Dendritic cell treated with granulocyte-macrophage colony-stimulating factor and Interleukin-4, amounts not matched to agents 40 ng/mL and 50 ng/mL, for 4 days (primary cell): ENCODE results near the gene CALCOCO1.

Source experiments
- H3K27ac Mint-ChIP-seq: one replicate; pipeline ENCODE4 v1.8.0; 2022; ENCODE audit warnings: mild to moderate bottlenecking, mixed read lengths
- H3K27me3 Mint-ChIP-seq: one replicate; pipeline ENCODE4 v1.8.0; 2022; ENCODE audit warnings: mild to moderate bottlenecking, mixed read lengths
- H3K36me3 Mint-ChIP-seq: one replicate; pipeline ENCODE4 v1.8.0; 2022; ENCODE audit warnings: low read depth, mixed read lengths
- H3K4me1 Mint-ChIP-seq: one replicate; pipeline ENCODE4 v1.8.0; 2022; ENCODE audit warnings: low read depth, mixed read lengths
- H3K4me3 Mint-ChIP-seq: one replicate; pipeline ENCODE4 v1.8.0; 2022; ENCODE audit warnings: mild to moderate bottlenecking, moderate library complexity, mixed read lengths
- H3K9me3 Mint-ChIP-seq: one replicate; pipeline ENCODE4 v1.8.0; 2022; ENCODE audit warnings: mixed read lengths
- intact Hi-C: fragments of 100-400 bp; cut with micrococcal nuclease; formaldehyde crosslinking; loops from one replicate; pipeline ENCODE4 v1.15.0; 2022

The CALCOCO1 gene

DNA sequence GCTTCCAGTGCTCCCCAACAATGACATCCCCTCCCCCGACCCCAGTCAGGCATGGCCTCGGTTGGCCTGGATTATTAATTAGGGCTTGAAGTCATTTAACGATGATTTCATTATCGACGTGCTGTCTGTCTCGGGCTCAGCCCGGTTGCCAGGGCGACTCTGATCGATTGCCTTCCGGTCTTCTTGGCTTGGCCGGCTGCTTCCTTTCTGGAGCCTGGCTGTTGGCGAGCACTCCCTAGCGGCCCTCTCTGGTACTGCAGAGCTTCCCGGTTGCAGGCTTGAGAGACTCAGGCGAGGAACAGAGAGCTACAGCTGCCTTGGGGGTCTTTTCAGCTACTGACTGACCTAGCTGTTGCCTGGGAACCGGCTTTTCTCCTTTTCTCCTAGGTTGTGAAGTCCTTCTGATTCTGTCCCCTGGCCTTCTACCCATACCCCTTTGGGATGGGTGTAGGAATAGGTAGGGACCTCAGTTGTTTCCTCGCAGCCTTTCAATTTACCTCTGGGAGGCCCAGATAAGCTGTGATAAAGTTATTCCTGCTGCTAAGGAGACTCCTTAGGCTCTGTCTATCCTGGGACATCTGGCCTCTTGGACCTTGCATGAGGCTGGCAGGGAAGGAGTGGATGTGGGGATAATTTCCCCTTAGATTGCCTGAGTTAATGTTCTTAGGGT, 30.0 kb upstream of the CALCOCO1 start:
- intact Hi-C loops = no loop called here
- Mint-ChIP-seq H3K27me3 (peaks cover 48% of the 10 kb centered on the region), H3K4me3 (no peak overlapping the region), H3K4me1 (peaks cover 20% of the 10 kb centered on the region), H3K9me3 (no peaks in the 10 kb centered on the region), H3K36me3 (no peaks in the 10 kb centered on the region), H3K27ac (no peak overlapping the region)

DNA sequence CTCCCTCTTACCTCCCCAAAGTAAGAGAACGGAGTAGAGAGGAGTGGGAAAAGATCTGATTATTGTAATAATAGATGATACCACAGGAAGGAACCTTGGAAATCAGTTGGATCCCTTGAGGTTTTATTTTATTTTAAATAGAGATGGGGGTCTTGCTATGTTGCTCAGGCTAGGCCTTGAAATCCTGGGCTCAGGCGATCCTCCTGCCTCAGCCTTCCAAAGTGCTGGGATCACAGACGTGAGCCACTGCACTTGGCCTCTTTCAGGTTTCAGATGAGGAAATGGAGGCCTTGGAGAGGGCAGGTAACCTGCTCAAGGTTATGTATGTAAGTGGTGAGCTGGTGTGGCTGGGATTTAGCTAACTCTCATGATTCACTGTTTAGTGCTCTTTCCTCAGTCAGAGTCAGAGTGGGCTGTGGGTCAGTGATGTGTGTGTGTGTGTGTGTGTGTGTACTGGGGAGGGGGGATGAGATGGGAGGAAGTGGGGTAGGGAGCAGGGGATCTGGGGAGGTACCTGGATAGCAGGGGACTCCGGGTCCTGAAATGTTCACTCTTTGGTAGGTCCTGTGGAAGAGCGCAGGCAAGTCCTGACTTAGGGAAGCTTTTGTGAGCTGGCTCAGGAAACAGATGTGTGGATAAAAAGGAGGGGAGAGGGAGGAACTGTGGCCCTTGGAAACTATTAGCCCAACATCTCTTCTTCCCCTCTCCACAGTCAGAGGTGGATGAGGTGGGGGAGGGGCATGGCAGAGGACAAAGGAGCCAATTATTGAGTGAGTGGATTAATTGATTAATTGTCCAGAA, 29.2 kb upstream of the CALCOCO1 start:
- Mint-ChIP-seq H3K4me3 (no peak overlapping the region), H3K27me3 (peaks cover 45% of the 10 kb centered on the region), H3K4me1 (peaks cover 20% of the 10 kb centered on the region), H3K36me3 (no peaks in the 10 kb centered on the region), H3K9me3 (no peaks in the 10 kb centered on the region), H3K27ac (no peak overlapping the region)
- intact Hi-C loops = no loop called here

DNA sequence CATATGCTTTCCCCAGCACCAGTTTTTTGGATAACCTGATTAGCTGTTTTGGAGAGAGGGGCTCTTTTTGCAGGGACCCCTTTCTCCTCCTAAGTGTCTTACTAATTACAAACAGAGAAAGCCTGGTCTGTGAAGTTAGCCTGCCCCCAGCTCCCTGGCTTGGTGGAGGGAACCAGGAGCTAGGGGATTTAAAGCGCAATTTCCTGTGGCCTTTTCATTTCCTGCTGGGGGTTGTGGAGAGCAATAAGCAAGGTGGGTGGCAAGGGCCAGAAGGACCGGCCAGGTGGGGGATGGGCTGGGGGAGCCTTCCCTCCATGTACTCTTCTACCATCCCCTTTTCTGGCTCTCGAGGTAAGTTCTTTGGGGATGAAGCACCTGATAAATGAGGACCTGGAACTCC, 28.6 kb upstream of the CALCOCO1 start:
- Mint-ChIP-seq H3K27ac (no peak overlapping the region), H3K36me3 (no peaks in the 10 kb centered on the region), H3K27me3 (peaks cover 39% of the 10 kb centered on the region), H3K9me3 (no peaks in the 10 kb centered on the region), H3K4me3 (no peak overlapping the region), H3K4me1 (peaks cover 20% of the 10 kb centered on the region)
- intact Hi-C loops = no loop called here

DNA sequence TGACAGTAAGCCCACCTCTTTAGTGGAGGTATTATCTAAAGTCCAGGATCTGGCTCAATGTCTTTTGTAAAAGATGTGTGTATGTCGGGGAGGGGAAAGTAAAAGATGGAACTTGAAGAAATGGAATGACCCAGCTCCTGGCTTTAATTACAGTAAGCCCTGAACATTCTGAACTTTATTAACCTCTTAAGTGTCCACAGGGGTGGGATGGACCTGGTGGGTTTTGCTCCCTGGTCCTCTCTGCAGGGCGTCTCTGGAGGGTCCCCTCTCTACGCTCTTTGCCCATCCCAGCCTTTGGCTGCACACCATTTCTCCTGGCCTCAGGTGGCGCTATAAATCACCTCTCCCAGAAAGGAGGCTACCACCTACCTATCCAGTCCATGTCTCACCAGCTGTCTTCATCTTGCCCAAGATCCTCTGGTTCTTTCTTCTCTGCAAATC, 28.2 kb upstream of the CALCOCO1 start:
- no peaks in the 10 kb centered on the region for H3K9me3 Mint-ChIP-seq
- peaks cover 35% of the 10 kb centered on the region for H3K27me3 Mint-ChIP-seq
- intact Hi-C loops = no loop called here
- H3K27ac Mint-ChIP-seq = no peak overlapping the region
- no peak overlapping the region for H3K4me3 Mint-ChIP-seq
- peaks cover 20% of the 10 kb centered on the region for H3K4me1 Mint-ChIP-seq
- no peaks in the 10 kb centered on the region for H3K36me3 Mint-ChIP-seq

DNA sequence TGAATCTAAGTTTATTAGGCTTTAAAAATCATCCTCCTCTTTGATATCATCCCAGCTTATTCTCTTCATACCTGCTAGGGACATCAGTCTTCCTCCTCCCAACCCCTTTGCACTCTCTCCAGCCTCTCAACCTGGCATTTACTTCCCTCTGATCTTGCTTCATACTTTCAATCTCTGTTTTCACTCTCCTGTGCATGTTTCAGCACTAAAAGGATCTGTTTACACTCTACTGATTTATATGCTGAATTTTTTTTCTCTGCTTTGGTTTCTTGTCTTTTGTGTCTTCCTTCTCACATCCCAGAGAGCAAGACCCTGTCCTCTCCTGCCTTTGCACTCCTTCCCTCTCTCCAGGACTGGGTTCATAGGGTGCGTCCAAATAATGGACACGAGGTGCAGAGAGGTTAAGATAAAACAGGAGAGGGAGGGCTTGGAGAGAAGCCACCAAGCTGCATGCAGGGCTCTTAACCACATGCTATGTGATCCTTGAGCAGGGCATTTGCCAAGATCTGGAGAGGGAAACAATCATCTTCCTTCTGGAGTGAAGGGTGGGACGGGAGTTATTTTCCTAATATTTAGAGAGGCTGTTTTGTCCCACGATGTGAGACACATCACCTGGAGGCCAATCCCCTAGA, 27.5 kb upstream of the CALCOCO1 start:
- Mint-ChIP-seq H3K4me3 (no peak overlapping the region), H3K4me1 (peaks cover 20% of the 10 kb centered on the region), H3K27ac (no peak overlapping the region), H3K9me3 (no peaks in the 10 kb centered on the region), H3K36me3 (no peaks in the 10 kb centered on the region), H3K27me3 (peaks cover 29% of the 10 kb centered on the region)
- intact Hi-C loops = no loop called here

DNA sequence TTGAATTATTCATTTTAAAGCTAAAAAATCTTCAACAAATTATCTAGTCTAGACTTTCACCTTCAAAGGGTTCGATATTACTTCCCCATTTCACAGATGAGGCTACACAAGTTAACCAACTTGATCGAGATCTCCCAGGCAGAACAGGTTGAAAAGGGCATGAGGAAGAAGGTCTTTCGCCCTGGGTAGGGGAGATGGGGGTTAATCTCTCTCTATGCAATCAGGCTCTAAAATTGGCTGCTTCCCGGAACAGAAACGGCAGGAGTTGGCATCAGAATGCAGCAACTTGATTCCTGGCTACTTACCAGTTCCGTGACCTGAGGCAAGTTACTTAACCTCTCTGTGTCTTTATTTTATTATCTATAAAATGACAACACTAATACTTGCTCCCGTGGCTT, 26.9 kb upstream of the CALCOCO1 start:
- intact Hi-C loops = no loop called here
- Mint-ChIP-seq H3K4me3 (no peak overlapping the region), H3K4me1 (peaks cover 20% of the 10 kb centered on the region), H3K36me3 (no peaks in the 10 kb centered on the region), H3K9me3 (no peaks in the 10 kb centered on the region), H3K27ac (no peak overlapping the region), H3K27me3 (peaks cover 24% of the 10 kb centered on the region)

DNA sequence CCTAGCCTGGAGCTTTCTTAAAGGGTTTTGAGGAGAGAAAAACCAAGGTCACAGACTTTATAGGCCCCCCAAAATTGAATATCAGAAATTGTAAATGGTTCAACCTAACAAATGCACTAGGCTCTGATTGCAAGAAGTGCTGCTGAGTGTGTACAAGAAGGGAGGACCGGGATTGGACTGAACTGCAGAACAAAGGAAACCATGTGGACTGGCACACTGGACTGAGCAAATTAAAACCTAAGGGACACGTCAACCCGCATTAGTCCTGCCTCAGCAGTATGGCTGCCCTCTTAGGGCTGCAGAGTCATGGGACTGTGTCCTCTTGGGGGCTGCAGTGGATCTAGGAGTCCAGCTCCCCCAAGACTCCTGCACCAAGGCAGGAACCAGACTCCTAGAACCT, 25.4 kb upstream of the CALCOCO1 start:
- Mint-ChIP-seq H3K36me3 (no peaks in the 10 kb centered on the region), H3K27ac (no peak overlapping the region), H3K4me3 (no peak overlapping the region), H3K9me3 (no peaks in the 10 kb centered on the region), H3K4me1 (peaks cover 8% of the 10 kb centered on the region), H3K27me3 (peaks cover 9% of the 10 kb centered on the region)
- intact Hi-C loops = no loop called here

DNA sequence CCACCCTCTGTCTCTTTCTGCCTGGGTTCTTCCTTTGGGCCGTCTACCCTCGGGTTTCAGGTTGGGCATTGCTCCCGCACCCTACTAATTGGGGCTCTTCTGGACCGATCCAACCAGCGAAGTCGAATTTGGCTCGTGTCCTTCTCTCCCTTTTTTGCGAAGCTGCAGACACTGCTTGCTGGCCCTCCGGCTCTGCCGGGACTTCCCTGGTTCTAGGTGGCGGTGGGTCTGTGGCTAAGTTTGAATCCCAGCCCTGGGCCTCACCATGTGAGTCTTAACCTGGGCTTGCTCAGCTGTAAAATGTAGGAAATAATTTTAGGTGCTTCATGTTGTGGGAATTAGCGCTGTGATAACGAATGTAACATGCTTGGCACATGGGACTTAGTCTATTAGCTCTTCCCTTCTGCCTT, 24.9 kb upstream of the CALCOCO1 start:
- Mint-ChIP-seq H3K27me3 (peaks cover 6% of the 10 kb centered on the region), H3K4me3 (no peak overlapping the region), H3K27ac (no peak overlapping the region), H3K36me3 (no peaks in the 10 kb centered on the region), H3K9me3 (no peaks in the 10 kb centered on the region), H3K4me1 (peaks cover 9% of the 10 kb centered on the region)
- intact Hi-C loops = no loop called here

DNA sequence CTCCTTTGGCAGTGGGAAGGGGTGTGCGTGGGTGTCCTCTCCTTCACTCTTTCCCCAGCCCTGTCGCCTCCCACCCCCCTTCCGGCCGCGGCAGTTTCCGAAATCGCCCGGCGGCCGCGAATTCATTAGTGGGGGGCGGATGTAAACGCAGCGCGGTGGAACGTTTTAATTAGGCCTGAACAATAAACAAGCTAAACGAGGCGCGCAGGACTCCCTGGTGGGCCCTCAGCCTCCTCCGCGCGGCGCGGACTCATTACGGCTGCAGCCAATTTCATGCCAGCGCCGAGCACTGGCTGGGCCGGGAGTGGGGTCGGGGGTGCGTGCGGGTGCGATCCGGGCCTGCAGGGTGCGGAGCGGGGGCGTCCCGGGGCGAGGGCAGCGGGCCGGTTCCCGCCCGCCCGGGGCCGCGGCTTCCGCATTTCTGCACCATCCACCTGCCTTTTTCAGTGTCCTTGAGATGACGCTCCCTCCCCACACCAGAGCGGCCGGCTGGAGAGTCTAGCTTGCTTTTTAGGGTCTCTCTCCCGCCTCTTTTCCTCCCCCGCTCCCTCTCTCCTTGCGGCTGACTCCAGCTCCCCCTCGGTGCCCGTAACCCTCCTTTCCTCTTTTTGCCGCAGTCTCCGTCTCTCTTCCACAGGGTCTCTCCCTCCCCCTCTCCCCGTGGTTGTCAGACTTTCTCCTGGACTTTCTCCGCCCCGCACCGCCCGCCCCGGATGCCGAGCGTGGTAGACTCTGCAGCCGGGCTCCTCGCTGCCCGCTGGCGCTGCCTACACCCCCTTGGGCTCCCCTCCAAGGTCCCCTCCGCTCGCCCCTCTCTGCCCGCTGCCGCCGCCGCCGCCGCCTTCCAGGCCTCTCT, 24.3 kb upstream of the CALCOCO1 start, which contains the start of gene CISTR:
CISTR (minus strand) TSS at position 644 of the 856 bp plus-strand sequence.
- Mint-ChIP-seq H3K4me1 (peaks cover 8% of the 10 kb centered on the region), H3K27ac (no peak within 1 kb of the TSS), H3K27me3 (peaks cover 3% of the 10 kb centered on the region), H3K36me3 (no peaks in the 10 kb centered on the region), H3K9me3 (no peaks in the 10 kb centered on the region), H3K4me3 (peak within 1 kb of the TSS; percentile 60)
- intact Hi-C loops = no loop called here

DNA sequence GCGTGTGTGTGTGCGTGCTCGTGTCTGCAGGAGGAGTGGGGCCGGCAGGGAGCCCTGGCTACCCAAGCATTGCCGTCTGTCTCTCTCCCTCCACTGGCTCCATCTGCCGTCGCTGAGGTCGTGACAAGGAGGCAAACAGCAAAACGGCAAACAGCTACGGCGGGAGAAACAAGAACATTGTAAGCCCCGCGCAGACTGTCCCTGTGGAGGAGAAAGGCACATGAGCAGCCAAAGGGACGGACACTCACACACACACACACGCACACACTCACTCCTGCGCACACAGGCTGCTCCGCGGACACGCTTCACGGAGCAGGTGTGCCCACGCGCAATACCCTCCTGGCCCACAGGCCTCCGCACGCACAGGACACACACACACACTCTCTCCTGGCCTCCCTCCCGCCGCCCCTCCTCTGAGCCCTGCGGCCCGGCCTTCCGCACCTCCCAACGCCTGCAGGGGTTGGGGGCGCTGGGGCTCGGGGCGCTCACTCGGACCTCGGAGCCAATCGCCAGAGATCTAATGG, 23.6 kb upstream of the CALCOCO1 start:
- intact Hi-C loops = no loop called here
- Mint-ChIP-seq H3K4me1 (peaks cover 5% of the 10 kb centered on the region), H3K36me3 (no peaks in the 10 kb centered on the region), H3K27me3 (peaks cover 7% of the 10 kb centered on the region), H3K9me3 (no peaks in the 10 kb centered on the region), H3K4me3 (peak overlapping the region; percentile 32), H3K27ac (no peak overlapping the region)

DNA sequence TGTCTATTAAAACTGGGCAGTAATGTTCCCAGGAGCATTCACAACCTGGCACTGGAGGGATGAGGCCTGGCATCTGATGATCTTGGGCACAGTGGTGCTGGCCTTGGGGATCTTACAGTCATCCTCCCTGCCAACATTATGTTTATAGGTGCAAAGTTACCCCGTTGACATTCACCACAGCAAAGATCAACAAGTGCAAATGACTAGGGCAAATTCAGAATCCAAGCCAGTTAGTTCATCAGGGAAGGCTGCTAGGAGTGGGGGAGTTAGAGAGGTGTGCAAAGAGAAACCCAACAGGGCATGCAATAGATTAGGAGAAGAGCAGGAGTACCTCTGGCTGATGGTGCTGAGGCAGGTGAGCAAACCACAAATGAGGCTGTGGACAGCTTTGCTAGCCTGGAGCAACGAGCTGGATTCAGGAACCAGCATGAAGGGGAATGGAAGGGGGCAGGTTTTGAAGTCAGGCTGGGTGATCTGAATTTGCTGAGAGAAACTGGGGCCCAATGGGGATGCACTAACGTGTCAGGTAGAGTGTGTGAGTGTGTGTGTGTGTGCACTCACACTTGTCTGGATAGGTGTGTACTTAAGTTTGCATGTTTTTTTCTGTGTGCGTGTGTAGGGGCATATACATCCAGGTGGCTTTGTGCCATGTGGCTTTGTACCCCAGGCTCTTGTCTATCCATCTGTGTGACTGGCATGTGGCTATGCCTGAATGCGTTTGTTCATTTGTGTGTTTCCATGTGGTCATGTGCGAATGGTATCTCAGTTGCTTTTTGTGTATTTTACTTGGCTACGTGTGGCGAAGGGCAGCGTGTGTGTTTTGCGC, 22.9 kb upstream of the CALCOCO1 start:
- intact Hi-C loops = no loop called here

DNA sequence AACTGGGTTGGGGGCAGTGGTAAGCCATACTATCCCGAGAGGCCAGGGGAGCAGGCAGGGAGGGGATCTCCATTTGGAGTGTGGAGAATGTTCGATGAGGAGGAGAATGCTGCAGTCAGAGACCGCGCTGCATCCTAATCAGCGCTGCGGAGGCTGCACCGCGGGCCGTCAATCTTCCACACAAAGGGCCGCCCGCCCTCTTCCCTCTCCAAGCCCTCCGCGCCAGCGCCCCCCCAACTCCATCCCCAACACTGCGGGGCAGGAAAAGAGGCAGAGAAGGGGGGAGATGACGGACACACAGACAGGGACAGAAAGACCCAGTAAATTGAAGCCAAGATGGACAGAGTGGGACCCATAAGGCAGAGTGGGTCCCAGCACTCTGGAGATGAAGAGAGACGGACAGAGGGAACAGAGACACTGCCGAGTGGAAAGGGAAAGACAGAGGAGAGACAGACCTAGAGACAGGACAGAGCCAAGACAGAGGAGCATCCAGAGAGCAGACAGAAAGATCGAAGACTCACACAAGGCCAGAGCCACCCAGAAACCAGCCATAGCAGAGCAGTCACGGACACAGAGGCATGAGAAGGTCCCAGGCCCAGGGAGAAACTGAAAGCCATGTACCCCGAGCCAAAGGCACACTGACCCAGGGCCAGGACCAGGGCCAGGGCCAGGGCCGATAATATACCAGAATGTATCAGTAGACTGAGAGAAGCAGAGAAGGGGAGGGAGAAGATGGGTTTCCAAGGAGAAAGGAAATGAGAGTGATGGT, 21.0 kb upstream of the CALCOCO1 start:
- H3K36me3 Mint-ChIP-seq = no peaks in the 10 kb centered on the region
- H3K27me3 Mint-ChIP-seq = peaks cover 26% of the 10 kb centered on the region
- intact Hi-C loops = no loop called here
- H3K9me3 Mint-ChIP-seq = no peaks in the 10 kb centered on the region
- peaks cover 8% of the 10 kb centered on the region for H3K4me1 Mint-ChIP-seq
- no peak overlapping the region for H3K27ac Mint-ChIP-seq
- no peak overlapping the region for H3K4me3 Mint-ChIP-seq

More for the DNA sequence above, 22.9 kb upstream of the CALCOCO1 start:
- Mint-ChIP-seq H3K4me3 (no peak overlapping the region), H3K4me1 (peaks cover 5% of the 10 kb centered on the region), H3K36me3 (no peaks in the 10 kb centered on the region), H3K27ac (no peak overlapping the region), H3K27me3 (peaks cover 12% of the 10 kb centered on the region), H3K9me3 (no peaks in the 10 kb centered on the region)
